Activated T-helper 1 cell treated with Interleukin-2 at 50 U/mL for 16 hours (primary cell): ENCODE results near the gene IGSF11.

Source experiments
- DNase-seq: peaks from one replicate; pipeline ENCODE4 v3.0.0-alpha.2; 2020; ENCODE audit warnings: low read depth

IGSF11 gene

GRCh38 chr3:118951089-118951488 is 83.6 kb downstream of the IGSF11 start:
- DNase-seq: no peak

- DNase-seq: no peak
These were observed 85.4 kb downstream of the IGSF11 start for GRCh38 chr3:118949113-118949760.

- no peak for DNase-seq
These were observed 86.5 kb downstream of the IGSF11 start for GRCh38 chr3:118948146-118948545.

- DNase-seq: no peak
These were observed 88.2 kb downstream of the IGSF11 start for GRCh38 chr3:118946449-118946848.

- no peak for DNase-seq
These were observed 88.8 kb downstream of the IGSF11 start for GRCh38 chr3:118945834-118946233.

- no peak for DNase-seq
These were observed 91.0 kb downstream of the IGSF11 start for GRCh38 chr3:118943597-118943996.

GRCh38 chr3:118942671-118943070 is 92.0 kb downstream of the IGSF11 start:
- no peak for DNase-seq

- DNase-seq: no peak
These were observed 92.5 kb downstream of the IGSF11 start for GRCh38 chr3:118942195-118942594.

GRCh38 chr3:118941236-118941635 is 93.4 kb downstream of the IGSF11 start:
- no peak for DNase-seq

- no peak for DNase-seq
These were observed 96.3 kb downstream of the IGSF11 start for GRCh38 chr3:118938183-118938961.

GRCh38 chr3:118936811-118937210 is 97.8 kb downstream of the IGSF11 start:
- no peak for DNase-seq

GRCh38 chr3:118932822-118933558 is 101.7 kb downstream of the IGSF11 start:
- DNase-seq: no peak

GRCh38 chr3:118931996-118932395 is 102.7 kb downstream of the IGSF11 start:
- DNase-seq: no peak

GRCh38 chr3:118927449-118927848 is 107.2 kb downstream of the IGSF11 start:
- DNase-seq: no peak

GRCh38 chr3:118912188-118912587 is 122.5 kb downstream of the IGSF11 start:
- DNase-seq: no peak

GRCh38 chr3:118910332-118910731 is 124.3 kb downstream of the IGSF11 start:
- no peak for DNase-seq

GRCh38 chr3:118909763-118910162 is 124.9 kb downstream of the IGSF11 start:
- DNase-seq: no peak

- DNase-seq: no peak
These were observed 126.7 kb downstream of the IGSF11 start for GRCh38 chr3:118907909-118908308.

- DNase-seq: no peak
These were observed 133.7 kb downstream of the IGSF11 start for GRCh38 chr3:118900737-118901525.

- DNase-seq: no peak
These were observed 144.4 kb downstream of the IGSF11 start for GRCh38 chr3:118890206-118890605.

GRCh38 chr3:118889691-118890090 is 145.0 kb downstream of the IGSF11 start:
- no peak for DNase-seq

GRCh38 chr3:118886708-118887107 is 147.9 kb downstream of the IGSF11 start:
- no peak for DNase-seq
